Renal cortex interstitium (tissue), 11 donors: ENCODE measurements around the gene DACT2. TPM values are rescaled to one million over a fixed set of nuclear protein-coding genes. Genes with fewer than 3 reads are reported as not detected.
"Not testable (repeated sequence)": the region's sequence is repeated elsewhere in the genome, so short reads cannot be mapped to it uniquely, and the experiment has no call there.

Experiments used
- DNase-seq, 11 donors: peaks; one replicate each; pipeline ENCODE4 v3.0.0-alpha.2; 2013; ENCODE audit warnings: low read depth in 9 of 11, low spot score in 4 of 11; ENCODE audit errors: extremely low read depth in 1 of 11
- polyA plus RNA-seq, 3 donors: library from polyadenylated mRNA; unstranded; fragments of 120-200 nt; gene quantifications; one replicate each; pipeline ENCODE4 v1.2.1, GENCODE V29; 2013; ENCODE audit not compliant: insufficient read length in 3 of 3

Gene DACT2
- polyA plus RNA-seq, 3 donors, result 18.2 to 26.4 (median 22.6) TPM

- DNase-seq, result no peak
Measured at GRCh38 chr6:168358842-168359420, 39.4 kb upstream of the DACT2 start.

DNA sequence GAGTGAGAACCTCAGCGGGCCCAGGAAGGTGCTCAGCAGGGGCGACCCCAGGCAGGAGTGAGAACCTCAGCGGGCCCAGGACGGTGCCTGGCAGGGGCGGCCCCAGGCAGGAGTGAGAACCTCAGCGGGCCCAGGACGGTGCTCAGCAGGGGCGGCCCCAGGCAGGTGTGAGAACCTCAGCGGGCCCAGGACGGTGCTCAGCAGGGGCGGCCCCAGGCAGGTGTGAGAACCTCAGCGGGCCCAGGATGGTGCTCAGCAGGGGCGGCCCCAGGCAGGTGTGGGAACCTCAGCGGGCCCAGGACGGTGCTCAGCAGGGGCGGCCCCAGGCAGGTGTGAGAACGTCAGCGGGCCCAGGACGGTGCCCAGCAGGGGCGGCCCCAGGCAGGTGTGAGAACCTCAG is 37.3 kb upstream of the DACT2 start:
- DNase-seq, result not testable (repeated sequence)

DNA sequence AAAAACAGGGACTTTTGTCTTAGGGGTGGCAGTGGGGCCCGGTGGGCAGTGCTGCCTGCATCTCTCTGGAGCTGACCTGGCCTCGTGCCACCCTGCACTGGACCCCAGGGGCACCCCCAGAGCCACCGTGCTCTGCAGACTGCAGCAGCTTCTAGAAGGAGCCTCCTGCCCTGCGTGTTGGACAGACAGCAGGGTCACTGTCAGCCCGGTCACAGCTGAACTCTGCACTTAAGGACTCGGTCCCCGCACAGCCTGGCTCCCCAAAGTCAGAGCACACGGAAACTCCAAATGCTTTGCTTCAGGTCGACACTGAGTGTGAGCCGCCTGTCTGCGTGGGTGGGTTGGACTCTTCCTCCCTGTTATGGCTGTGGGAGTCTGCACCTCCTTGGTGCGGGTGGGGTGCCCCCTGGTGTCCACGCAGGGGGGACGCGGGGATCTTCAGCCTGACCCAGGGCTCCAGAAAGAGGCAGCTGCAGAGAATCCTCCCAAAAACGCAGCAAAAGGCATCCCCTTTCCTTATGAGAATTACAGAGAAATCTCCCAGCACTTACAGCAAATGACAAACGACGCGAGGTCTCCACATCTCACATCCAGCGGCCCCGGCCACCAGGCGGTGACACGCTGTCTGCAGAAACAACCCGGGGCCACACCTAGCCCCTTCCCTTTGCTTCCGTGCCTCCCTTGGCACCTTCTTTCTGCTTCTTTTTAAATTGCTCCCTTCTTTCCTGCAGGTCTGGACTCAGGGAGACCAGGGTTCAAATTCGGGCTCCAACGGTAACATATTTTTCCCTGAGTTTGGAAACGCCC is 36.3 kb upstream of the DACT2 start:
- peak in 6 of 11 donors; percentile 31 to 54 (median 49) for DNase-seq

DNA sequence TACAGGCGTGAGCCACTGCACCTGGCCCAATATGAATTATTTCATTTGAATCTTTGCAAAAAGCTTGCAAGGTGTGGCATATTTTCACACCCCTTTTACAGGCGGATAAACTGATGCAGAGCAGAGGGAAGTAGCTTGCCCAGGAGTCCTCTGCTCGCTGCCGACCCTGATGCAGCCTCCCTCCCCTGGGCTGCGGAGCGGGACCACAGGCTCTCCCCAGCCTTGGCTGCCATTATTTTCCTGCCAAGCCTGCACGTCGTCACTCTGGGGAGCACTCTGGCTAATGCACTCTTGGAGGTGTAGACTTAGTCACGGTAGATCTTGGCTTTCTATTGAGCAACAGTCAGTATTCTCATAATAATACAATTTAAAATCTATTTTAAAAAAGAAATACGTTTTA is 34.8 kb upstream of the DACT2 start:
- no peak for DNase-seq

GRCh38 chr6:168353041-168353440 is 33.5 kb upstream of the DACT2 start:
- no peak for DNase-seq

DNA sequence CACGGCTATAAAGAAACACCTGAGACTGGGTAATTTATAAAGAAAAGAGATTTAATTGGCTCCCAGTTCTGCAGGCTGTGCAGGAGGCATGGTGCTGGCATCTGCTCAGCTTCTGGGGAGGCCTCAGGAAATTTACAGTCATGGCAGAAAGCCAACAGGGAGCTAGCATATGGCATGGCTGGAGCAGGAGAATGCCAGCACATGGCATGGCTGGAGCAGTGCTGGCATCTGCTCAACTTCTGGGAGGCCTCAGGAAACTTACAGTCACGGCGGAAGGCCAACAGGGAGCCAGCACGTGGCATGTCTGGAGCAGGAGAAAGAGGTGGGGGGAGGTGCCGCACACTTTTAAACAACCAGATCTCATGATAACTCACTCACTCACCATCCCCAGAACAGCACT is 32.5 kb upstream of the DACT2 start:
- DNase-seq, result no peak

- no peak for DNase-seq
Measured at GRCh38 chr6:168349718-168350210, 30.2 kb upstream of the DACT2 start.

DNA sequence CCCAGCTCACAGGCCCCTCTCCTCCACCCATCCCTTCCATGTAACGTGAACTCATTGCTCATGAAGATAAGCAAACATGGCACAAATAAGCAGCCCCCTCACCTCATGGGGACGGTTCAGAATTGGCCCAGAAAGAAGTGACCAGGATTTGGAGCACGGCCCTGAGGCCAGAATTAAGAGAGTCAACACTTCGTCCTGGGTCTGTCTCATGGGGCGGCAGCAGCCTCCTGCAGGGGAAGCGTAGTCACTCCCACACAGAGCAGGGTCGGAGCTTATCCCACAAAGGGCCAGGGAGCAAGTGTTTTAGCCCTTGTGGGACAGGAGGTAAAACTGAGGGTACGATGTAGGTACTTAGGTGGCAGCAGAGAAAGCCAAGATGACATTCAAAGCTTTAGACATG is 28.6 kb upstream of the DACT2 start:
- no peak for DNase-seq

DNA sequence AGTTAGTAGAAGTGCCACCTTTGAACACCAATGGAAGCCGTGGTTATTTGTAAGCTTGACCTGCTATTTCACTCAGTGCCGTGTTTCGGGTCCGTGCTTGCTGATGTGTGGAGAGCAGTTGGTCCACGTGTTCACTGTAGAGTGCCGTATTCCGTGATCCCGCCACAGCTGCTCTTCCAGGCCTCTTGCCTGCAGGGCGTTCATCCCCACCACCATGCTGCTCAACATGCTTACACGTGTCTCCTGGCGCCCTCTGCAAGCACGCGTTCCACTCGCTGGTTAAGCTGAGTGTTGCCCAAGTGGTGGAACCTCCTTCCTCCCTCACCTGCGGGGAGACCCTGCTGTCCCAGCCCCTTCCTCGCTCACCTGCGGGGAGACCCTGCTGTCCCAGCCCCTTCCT is 28.0 kb upstream of the DACT2 start:
- no peak for DNase-seq

- DNase-seq, result no peak
Measured at GRCh38 chr6:168347053-168347452, 27.5 kb upstream of the DACT2 start.

GRCh38 chr6:168345896-168346754 is 26.5 kb upstream of the DACT2 start:
- no peak for DNase-seq

GRCh38 chr6:168345266-168345665 is 25.7 kb upstream of the DACT2 start:
- no peak for DNase-seq

- no peak for DNase-seq
Measured at GRCh38 chr6:168344338-168344737, 24.8 kb upstream of the DACT2 start.

DNA sequence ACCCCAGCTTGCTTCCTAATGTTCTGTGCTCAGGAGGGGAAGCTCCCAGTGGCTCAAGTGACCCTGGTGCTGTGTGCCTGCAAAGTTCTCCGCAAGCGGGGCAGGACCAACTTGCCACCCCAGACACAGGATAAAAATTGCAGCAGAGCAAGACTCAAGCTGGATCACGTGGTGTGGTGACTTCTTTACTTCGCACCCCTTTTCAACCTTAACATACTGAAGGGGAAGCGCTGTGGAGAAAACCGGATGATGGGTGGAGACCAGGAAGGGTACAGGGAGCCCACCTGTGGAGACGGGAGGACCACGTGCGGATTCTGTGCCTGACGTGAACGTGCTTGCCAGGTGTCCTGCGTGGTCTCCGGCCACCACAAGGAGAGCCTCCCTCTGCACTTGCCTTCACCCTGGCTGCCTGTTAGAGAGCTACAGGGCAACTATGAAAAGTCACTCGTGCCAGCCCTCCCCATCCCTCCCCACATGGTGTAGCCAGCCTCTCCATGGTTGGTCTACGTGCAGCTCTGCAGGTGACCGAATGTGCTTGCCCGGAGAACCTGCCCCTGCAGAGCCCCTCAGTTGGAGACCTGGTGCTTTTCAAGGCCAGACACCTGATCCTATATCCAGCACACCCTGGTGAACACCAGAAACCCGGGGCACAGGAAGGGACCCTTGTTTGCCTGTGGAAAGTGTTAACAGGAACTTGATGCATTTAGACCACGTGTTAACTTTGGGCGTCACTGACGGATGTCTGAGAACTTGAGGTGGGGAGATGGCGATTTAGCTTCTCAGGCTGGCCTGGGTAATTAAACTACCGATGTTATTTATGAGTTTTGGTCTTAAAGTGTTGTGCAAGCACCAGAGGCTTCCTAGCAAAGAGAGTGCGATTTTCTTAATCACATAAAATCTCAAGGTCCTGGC is 23.9 kb upstream of the DACT2 start:
- no peak for DNase-seq

- DNase-seq, result no peak
Measured at GRCh38 chr6:168342636-168343035, 23.1 kb upstream of the DACT2 start.

DNA sequence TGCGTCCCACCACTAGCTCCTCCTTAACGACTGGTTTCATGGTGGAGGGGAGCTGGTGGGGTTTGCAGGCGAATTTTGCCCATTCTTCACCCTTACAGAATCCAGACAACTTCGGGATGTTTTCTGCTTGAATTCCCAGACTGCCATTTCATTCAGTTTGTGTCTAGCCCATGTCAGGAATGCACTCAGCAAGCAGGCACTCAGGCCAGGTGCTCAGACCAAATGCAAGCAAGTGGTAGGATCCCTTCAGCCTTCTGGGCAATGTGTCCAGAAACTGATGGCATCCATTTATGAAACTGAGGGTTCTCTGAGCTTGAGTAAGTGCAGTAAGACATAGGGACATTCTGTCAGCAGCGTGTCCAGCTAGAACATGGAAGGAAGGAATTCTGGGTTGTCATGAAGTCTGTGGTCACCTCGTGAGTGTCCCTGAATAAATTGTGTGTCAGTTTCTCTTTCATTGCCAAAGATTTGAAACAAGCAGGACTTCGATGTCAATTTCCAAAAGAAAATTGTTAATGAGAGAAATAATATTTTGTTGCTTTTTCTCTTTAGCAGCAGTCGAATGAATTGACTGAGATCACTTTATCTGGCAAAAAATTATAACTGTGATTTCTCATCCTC is 21.8 kb upstream of the DACT2 start:
- no peak for DNase-seq

DNA sequence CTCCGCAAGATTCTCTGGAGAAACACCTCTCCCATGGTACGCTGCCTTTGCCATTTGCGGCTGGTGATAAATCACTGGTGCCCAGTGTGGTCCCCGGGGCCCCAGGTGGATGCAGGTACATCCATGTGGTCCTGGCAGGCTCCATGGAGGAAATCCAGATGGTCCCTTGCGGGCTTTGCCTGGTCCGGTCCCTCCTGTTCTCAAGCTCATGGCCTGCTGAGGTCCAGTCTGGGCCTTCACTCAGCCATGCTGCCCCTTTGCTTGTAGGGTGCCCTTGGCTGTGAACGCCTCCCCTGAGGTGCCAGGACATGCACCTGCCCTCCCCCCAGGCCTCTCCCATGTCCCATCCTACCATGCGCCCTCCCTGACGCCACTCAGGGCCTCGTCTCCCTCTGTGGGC is 21.2 kb upstream of the DACT2 start:
- no peak for DNase-seq

- no peak for DNase-seq
Measured at GRCh38 chr6:168338777-168339176, 19.2 kb upstream of the DACT2 start.
